22Rv1 (cell line): ENCODE data around the gene USP32.

Experiments
- CTCF ChIP-seq: fragments of 450-650 bp; IDR thresholded peaks from 2 replicates; pipeline ENCODE4 v1.5.1; 2017; ENCODE audit warnings: mild to moderate bottlenecking
- ZFX ChIP-seq: fragments of 450-650 bp; IDR thresholded peaks from 2 replicates; pipeline ENCODE4 v1.6.1; 2017; ENCODE audit warnings: antibody characterized with exemption, borderline replicate concordance

DNA sequence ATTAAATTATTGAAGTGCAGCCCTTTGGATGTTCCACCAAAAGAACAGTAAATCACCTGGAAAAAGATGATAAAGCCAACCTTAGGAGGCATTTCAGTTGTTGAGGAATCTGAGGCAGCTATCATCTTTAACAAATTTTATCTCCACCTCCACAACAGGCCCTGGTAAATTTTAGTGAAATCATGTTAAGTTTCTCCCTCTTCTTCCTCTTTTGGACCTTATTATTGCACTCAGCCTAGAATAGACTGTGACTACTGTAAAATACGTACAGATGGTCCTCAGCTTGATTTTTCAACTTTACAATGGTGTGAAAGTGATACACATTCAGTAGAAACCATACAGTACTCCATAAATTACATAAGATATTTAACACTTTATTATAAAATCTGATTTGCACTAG, 90.3 kb downstream of the USP32 start:
- TF ChIP-seq CTCF = no peak
- no peak for TF ChIP-seq ZFX
